K562 (cell line): ENCODE measurements around the gene FLAD1. TPM values are rescaled to one million over a fixed set of nuclear protein-coding genes. Genes with fewer than 3 reads are reported as not detected.

Experiments
- BACH1 ChIP-seq: fragments of 200-800 bp; sonication (Bioruptor generic); IDR thresholded peaks from 2 replicates; pipeline ENCODE4 v1.6.1; 2016; ENCODE audit warnings: missing genetic modification characterization, missing compliant biosample characterization
- BRCA1 ChIP-seq, 2 experiments: fragments of 450-650 bp in 1 of 2; sonication (generic) in 1 of 2; formaldehyde crosslinking in 1 of 2; IDR thresholded peaks; 2 replicates each; pipeline versions ENCODE4 v1.5.0 to v1.6.1; 2017 to 2020; ENCODE audit warnings: mild to moderate bottlenecking in 1 of 2, missing genetic modification reagents in 1 of 2
- CUX1 ChIP-seq: fragments of 200-800 bp; sonication (Bioruptor generic); IDR thresholded peaks from 2 replicates; pipeline ENCODE4 v1.6.1; 2016; ENCODE audit warnings: missing genetic modification characterization, missing compliant biosample characterization
- EGR1 ChIP-seq: fragments of 450-650 bp; conservative IDR thresholded peaks from 2 replicates; pipeline ENCODE4 v1.6.1; 2017; ENCODE audit warnings: mild to moderate bottlenecking
- NCOA6 ChIP-seq: fragments of 450-650 bp; IDR thresholded peaks from 2 replicates; pipeline ENCODE4 v1.6.1; 2017; ENCODE audit warnings: mild to moderate bottlenecking
- NFIC ChIP-seq: fragments of 450-650 bp; IDR thresholded peaks from 2 replicates; pipeline ENCODE4 v1.6.1; 2017; ENCODE audit warnings: mild to moderate bottlenecking, inconsistent platforms
- PBX2 ChIP-seq, 2 experiments: IDR thresholded peaks in 1 of 2; conservative IDR thresholded peaks in 1 of 2; 2 replicates each; pipeline ENCODE4 v1.6.1; 2016; ENCODE audit warnings: low read depth in 2 of 2, mild to moderate bottlenecking in 1 of 2, missing compliant biosample characterization in 1 of 2, missing genetic modification characterization in 1 of 2, moderate library complexity in 1 of 2
- SIN3A ChIP-seq, 2 experiments: fragments of 150-350 bp in 1 of 2; IDR thresholded peaks; 2 replicates each; pipeline ENCODE4 v1.6.1; 2011 to 2016; ENCODE audit warnings: borderline replicate concordance in 2 of 2, low read depth in 2 of 2, low read length in 2 of 2, mild to moderate bottlenecking in 2 of 2, moderate library complexity in 2 of 2; ENCODE audit not compliant: control insufficient read depth in 1 of 2
- SP1 ChIP-seq: sonication (generic); formaldehyde crosslinking; IDR thresholded peaks from 2 replicates; pipeline ENCODE4 v1.8.1; 2022; ENCODE audit warnings: mild to moderate bottlenecking, missing genetic modification reagents
- TRIM28 ChIP-seq: fragments of 450-650 bp; IDR thresholded peaks from 2 replicates; pipeline ENCODE4 v1.6.1; 2017
- ZNF143 ChIP-seq: sonication (generic); formaldehyde crosslinking; IDR thresholded peaks from 2 replicates; pipeline ENCODE4 v1.9.0; 2022; ENCODE audit warnings: mild to moderate bottlenecking, missing genetic modification reagents
- ZNF408 ChIP-seq: fragments of 250-450 bp; sonication (Bioruptor Pico); IDR thresholded peaks from 2 replicates; pipeline ENCODE4 v1.4.0; 2020; ENCODE audit warnings: low read depth, mild to moderate bottlenecking, moderate library complexity
- ZNF518B ChIP-seq: fragments of 250-450 bp; sonication (Bioruptor Pico); IDR thresholded peaks from 2 replicates; pipeline ENCODE4 v1.5.0; 2021; ENCODE audit warnings: mild to moderate bottlenecking, moderate library complexity
- polyA plus RNA-seq, 8 experiments: library from polyadenylated mRNA; depleted of rRNA in 4 of 8; stranded (reverse) in 5 of 8; unstranded in 3 of 8; fragments of >200 nt; fragmentation: Nextera tagmentation in 2 of 8; fragmentation: Illumina TruSeq in 1 of 8; extraction: Ambion mirVana in 2 of 8; extraction: Trizol in 1 of 8; gene quantifications; 2 replicates each; pipeline versions ENCODE4 v1.2.1 to v1.2.3, GENCODE V29; 2011 to 2014; ENCODE audit warnings: inconsistent platforms in 1 of 8, missing spikeins in 1 of 8
- total RNA-seq, 7 experiments: library from RNA; depleted of rRNA in 6 of 7; stranded (reverse); fragments of >200 nt in 6 of 7; fragmentation: Illumina TruSeq in 2 of 7; extraction: Trizol in 2 of 7; gene quantifications; 2 replicates each; pipeline versions ENCODE4 v1.2.1 to v1.2.3, GENCODE V29; 2011 to 2021; ENCODE audit warnings: low replicate concordance in 1 of 7

The FLAD1 gene
- total and polyA plus RNA-seq, 9 of the 15 experiments (the other 6 are each of a cell fraction or from before 2014, with no cell fraction given) = 24.9 to 85.8 (median 67.0) TPM

GRCh38 chr1:155001675-155002463 is 18.7 kb downstream of the FLAD1 start (continued):
- no peak for TF ChIP-seq ZNF518B
- no peak for TF ChIP-seq ZNF143 (CRISPR knock-in tag)
- TF ChIP-seq TRIM28 = no peak
- peak in 1 of 2 experiments; percentile 15; a peak in 1 of 4 replicates for TF ChIP-seq SIN3A (IDR thresholded peaks at IDR 0.05; ENCODE audit: borderline replicate concordance in 2 of 2, control insufficient read depth in 1 of 2, low read depth in 2 of 2, low read length in 2 of 2)
- TF ChIP-seq EGR1 = peak; percentile 88
- peak; percentile 83 for TF ChIP-seq SP1 (CRISPR knock-in tag)
- peak; percentile 75 for TF ChIP-seq PBX2 (CRISPR knock-in tag; IDR thresholded peaks at IDR 0.05; ENCODE audit: low read depth)
- peak; percentile 95 for TF ChIP-seq PBX2 (tag; conservative IDR thresholded peaks at IDR 0.05; ENCODE audit: low read depth)
- TF ChIP-seq NCOA6 = no peak
- TF ChIP-seq CUX1 (CRISPR knock-in tag) = no peak
- no peak for TF ChIP-seq BRCA1 (IDR thresholded peaks at IDR 0.05)
- no peak for TF ChIP-seq BRCA1 (CRISPR knock-in tag; IDR thresholded peaks at IDR 0.05)
- TF ChIP-seq NFIC = 0 out of 2 replicates have a peak, but pooled peaks have one; percentile 39
- TF ChIP-seq BACH1 (tag) = no peak
- no peak for TF ChIP-seq ZNF408 (CRISPR knock-in tag)
